ENCODE data around the gene TMPRSS3.

Gene TMPRSS3

GRCh38 chr21:42387843-42388340 lies 8.0 kb downstream of the TMPRSS3 start:
- no peak for DNase-seq (ENCODE audit: extremely low read depth, low read depth)
- TF ChIP-seq, protein P1, sequence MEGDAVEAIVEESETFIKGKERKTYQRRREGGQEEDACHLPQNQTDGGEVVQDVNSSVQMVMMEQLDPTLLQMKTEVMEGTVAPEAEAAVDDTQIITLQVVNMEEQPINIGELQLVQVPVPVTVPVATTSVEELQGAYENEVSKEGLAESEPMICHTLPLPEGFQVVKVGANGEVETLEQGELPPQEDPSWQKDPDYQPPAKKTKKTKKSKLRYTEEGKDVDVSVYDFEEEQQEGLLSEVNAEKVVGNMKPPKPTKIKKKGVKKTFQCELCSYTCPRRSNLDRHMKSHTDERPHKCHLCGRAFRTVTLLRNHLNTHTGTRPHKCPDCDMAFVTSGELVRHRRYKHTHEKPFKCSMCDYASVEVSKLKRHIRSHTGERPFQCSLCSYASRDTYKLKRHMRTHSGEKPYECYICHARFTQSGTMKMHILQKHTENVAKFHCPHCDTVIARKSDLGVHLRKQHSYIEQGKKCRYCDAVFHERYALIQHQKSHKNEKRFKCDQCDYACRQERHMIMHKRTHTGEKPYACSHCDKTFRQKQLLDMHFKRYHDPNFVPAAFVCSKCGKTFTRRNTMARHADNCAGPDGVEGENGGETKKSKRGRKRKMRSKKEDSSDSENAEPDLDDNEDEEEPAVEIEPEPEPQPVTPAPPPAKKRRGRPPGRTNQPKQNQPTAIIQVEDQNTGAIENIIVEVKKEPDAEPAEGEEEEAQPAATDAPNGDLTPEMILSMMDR (IDR thresholded peaks at IDR 0.05; ENCODE audit: low read depth, low read length), result no peak

DNA sequence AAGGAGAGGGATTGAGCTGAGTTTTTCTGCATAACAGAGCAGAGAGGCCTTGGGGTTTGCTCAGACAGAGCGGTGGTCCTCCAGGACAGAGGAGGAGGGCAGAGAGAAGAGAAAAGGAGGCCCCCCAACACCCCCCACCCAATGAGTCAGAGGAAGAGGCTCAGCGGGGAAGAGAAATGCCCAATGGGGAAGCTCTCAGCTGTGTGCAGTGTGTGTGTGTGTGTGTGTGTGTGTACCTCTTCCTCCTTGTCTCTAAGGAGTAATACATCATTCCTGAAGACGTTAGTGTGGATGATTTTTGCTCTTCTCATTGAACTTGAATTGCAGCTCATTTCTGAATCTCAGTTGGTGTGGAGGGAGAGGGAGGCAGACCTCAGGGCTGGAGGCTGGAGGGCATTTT lies 8.7 kb downstream of the TMPRSS3 start:
- TF ChIP-seq, protein P1 (IDR thresholded peaks at IDR 0.05; ENCODE audit: low read depth, low read length), result no peak
- no peak for DNase-seq (ENCODE audit: extremely low read depth, low read depth)

DNA sequence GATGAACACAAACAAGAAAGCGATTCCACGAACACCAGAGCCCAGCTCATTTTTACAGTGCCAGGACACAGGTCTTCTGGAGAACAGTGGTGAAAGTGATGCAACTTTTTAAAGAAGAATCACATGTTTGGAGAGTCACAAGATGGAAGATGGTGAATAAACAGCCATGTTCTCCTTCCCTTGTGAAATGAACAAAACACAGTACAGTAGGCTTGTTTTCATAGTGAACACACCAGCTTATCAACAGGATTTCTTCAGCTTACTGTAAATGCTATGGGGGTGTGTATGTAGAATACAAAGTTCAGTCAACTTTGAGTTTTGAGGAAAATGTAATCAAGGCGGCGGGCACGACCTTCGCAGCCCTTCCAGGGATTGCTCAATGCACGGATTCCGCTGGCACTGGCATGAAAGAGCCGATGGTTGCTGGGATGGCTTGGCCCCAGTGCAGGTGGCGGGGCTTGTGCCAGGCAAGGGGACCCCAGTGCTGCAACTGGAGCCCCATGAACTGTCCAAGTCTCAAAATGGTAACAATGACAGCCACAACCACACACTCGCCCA lies 9.7 kb downstream of the TMPRSS3 start:
- no peak for DNase-seq (ENCODE audit: extremely low read depth, low read depth)
- TF ChIP-seq, protein P1 (IDR thresholded peaks at IDR 0.05; ENCODE audit: low read depth, low read length), result no peak

DNA sequence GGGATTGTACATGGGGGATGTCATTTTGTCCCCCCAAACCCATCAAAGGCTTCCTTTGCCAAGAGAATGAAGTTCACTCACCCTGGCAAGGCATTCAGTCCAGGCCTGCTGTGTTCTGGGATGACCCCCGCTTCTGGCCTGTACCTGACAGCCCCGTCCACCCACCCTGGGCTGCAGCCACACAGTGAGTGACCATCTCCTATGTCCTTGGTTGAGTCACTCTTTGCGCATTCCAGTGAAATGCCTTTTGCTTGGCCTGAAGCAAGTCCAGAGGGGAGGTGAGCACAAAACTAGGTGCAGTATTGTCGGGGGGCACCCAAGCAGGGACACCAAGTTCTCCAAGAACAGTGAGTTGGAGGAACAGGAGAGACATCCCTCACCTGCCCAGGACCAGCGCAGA lies 10.2 kb downstream of the TMPRSS3 start:
- TF ChIP-seq, protein P1 (IDR thresholded peaks at IDR 0.05; ENCODE audit: low read depth, low read length), result no peak
- DNase-seq (ENCODE audit: extremely low read depth, low read depth), result no peak

DNA sequence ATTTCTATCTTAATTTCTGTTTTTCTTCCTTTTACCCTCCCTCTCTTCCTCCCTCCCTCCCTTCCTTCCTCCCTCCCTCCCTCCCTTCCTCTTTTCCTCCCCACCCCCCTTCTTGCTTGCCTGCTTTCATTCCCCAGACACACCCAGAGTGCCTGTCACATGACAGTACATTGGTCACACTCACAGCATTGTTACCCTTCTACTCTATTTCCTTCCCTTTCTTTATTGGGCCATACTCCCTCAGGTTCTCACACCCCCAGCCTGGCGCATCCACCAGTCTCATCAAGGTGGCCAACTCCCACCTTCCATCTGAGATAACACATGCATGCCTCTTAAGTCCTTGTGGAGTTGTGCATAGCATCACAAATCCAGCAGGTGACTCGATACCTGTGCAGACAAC lies 10.9 kb downstream of the TMPRSS3 start:
- DNase-seq (ENCODE audit: extremely low read depth, low read depth), result no peak
- TF ChIP-seq, protein P1 (IDR thresholded peaks at IDR 0.05; ENCODE audit: low read depth, low read length), result no peak

DNA sequence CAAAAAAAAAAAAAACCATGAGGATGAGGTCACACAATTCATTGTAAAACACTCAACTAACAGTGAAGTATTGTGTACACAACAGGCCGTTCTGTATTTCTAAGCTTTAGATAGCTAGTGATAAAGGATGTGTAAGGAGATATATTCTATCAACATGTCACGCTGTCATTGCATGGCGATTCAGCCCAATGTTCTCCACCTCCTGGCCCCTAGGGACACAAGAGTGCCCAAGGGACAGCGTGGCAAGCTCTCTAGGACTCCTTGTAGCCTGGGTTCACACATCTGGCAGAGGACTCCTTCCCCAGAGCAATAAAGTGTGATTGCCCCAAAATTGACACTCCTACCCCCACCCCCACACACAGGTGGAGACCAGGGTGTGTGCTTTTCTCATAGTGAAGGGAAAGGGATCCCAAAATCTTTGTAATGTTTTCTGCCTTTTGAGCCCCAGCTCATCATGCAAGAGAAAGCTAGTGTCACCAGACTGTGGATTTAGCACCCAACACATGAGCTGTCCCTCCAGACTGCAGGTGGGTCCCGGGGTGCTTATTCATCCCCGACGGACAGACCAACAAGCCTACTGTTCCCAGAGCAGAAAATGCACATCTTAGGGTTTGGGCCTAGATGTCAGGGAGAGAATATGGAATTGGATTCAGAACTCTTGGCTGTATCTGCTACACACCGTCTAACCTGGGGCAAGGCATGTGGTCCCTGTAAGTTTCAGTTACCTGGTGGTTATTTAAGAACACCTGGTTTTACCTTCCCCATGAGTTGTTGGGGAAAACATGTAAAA lies 11.5 kb downstream of the TMPRSS3 start:
- no peak for DNase-seq (ENCODE audit: extremely low read depth, low read depth)

DNA sequence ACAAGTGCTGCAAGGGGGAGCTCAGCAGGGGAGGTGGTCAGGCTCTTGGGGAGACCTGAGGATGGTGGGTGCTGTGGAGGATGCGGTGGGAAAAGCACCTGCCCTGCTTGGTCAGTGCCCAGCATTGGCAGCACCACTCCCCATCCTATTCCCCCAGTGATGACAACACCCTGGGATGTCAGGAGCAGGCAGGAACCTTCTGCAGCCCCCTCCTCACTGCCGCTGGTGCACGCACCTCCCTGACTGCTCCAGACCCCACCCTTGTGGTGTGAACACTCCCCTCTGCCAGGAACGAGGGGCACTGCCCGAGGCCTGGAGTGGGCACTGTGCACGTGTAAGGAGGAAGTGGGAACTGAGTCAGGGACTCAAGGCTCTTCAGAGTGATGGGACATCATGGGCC lies 12.5 kb downstream of the TMPRSS3 start:
- DNase-seq (ENCODE audit: extremely low read depth, low read depth), result no peak
- TF ChIP-seq, protein P1 (IDR thresholded peaks at IDR 0.05; ENCODE audit: low read depth, low read length), result no peak

More for the DNA sequence above, 11.5 kb downstream of the TMPRSS3 start:
- TF ChIP-seq, protein P1 (IDR thresholded peaks at IDR 0.05; ENCODE audit: low read depth, low read length), result no peak
